Measurements from ENCODE around the gene MRPL19.
"Not testable (repeated sequence)": the region's sequence is repeated elsewhere in the genome, so short reads cannot be mapped to it uniquely, and the experiment has no call there.

The MRPL19 gene

DNA sequence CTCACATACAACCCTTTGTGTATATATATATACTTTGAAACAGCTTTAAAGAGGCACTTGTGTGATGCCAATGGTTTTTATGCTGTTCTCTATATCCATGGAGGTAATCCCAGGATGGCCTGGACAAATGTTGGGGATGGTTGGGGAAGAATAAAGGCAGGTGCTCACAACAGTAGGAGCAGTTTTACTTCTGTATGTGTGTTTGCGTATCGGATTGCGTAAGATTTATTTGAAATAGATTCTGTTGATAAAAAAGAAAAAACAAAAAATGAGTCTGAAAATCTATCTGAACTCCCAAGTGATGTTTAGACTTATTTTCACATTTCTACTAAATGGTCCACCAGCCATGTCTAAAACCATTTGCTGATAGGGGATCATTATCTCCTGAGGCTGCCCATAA, 29.3 kb downstream of the MRPL19 start:
- DNase-seq, result no peak

DNA sequence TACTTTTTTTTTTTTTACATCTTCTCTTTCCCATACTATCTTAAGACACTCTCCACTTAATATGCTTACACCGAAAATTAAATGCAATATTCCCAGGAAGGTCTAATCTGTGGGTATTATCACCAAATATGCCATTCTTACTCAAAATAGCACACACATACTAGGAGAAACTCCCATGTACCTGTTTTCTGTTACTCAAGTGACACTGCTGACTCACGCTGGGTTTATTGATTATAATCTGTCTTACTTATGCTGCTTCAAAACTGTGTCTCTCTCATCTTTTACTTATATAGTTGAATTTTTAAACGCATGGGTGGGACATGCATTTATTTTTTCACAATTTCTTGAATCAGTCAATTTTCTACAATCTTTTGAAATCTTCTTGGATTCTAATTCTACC, 29.9 kb downstream of the MRPL19 start:
- DNase-seq, result no peak

- DNase-seq, result no peak
Observed at GRCh38 chr2:75679556-75679955, 33.0 kb downstream of the MRPL19 start.

GRCh38 chr2:75680402-75680801, 33.8 kb downstream of the MRPL19 start:
- no peak for DNase-seq

DNA sequence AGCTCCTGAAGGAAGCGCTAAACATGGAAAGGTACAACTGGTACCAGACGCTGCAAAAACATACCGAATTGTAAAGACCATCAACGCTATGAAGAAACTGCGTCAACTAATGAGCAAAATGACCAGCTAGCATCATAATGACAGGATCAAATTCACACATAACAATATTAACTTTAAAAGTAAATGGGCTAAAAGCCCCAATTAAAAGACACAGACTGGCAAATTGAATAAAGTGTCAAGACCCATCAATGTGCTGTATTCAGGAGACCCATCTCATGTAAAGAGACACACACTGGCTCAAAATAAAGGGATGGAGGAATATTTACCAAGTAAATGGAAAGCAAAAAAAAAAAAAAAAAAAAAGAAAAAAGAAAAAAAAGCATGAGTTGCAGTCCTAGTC, 36.8 kb downstream of the MRPL19 start:
- DNase-seq, result not testable (repeated sequence)

GRCh38 chr2:75688196-75688595, 41.6 kb downstream of the MRPL19 start:
- DNase-seq, result no peak

- DNase-seq, result no peak
Observed at GRCh38 chr2:75698918-75699317, 52.3 kb downstream of the MRPL19 start.

GRCh38 chr2:75702593-75702992, 56.0 kb downstream of the MRPL19 start:
- no peak for DNase-seq

DNA sequence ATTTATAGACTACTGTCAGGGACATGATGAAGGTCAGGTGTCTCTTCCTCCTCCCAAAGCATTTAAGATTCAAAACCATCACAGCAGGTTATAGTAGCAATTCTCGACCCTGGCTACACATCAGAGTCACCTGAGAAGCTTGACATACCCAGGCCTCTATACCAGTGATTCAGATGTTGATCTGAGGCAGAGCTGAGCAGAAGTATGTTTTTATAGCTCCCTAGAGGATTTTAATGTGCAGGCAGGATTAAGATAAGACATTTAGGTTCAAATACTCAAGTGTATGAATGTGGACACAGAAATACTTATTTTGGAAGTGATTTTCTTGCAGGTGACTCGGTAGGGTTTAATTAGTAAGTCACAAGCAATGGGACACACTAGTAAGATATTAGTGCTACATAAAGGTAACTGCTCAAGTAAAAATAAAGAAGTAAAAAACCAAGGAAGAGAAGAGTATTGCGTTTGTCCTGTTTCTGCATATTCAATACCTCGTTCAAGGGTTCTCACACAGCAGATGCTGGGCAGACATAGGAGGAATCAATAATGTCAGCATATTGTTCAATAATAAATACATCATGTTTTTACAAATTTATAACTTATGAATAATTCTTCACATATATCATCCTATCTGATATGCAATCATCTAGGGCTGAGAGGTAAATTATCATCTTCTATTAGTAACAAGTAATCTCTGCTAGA, 57.2 kb downstream of the MRPL19 start:
- DNase-seq, result no peak

DNA sequence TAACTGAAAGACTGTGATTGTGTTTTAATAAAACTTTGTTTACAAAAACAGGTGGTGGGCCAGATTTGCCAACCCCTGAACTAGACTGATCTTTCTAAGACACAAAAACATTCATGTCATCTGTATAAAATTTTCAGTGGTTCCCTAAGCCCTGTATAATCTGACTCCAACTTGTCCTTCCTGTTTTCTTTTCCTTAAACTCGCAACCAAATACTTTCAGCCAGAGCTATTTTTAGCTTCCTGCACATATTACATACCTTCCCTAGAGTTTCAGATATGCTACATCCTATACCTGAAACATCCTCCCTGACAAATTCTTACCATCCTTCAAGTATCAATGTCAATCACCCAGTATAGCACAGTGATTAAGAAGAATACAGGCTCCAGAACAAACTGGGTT, 59.3 kb downstream of the MRPL19 start:
- DNase-seq, result no peak

DNA sequence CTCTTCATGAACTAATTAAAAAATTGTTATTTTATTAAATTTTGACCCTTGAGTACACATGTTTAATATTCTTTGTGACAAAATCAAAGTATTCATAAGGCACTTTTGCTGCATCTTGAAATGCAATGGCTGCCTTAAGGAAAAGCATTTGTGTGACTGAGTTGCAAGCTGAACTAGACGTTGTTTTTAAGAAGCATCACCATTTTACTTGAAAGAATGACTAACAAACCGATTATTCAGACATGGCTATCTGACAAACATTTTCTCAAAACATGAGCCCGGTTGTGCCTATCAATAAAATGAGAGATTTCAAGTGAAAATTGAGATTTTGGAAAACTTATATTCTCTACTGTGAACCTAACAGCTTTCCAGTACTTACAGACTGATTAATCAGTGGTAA, 61.3 kb downstream of the MRPL19 start:
- no peak for DNase-seq

GRCh38 chr2:75709297-75709696, 62.7 kb downstream of the MRPL19 start:
- no peak for DNase-seq

DNA sequence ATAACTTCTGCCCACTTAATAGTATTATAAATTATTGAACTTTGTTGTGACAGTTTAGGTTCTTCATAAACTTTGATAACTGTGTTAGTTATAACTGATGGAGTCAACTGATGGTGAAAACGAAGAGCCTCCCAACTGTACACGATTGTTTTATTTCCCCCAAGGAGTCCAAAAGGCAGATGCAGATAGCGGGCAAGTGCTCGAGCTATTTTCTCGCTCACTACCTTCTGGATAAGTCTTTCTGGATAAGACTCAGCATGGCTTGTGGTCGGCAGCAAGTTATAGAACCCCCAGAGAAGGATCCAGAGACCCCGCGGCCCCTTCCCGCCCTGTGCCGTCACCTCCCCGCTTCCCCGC, 63.6 kb downstream of the MRPL19 start:
- DNase-seq, result no peak

DNA sequence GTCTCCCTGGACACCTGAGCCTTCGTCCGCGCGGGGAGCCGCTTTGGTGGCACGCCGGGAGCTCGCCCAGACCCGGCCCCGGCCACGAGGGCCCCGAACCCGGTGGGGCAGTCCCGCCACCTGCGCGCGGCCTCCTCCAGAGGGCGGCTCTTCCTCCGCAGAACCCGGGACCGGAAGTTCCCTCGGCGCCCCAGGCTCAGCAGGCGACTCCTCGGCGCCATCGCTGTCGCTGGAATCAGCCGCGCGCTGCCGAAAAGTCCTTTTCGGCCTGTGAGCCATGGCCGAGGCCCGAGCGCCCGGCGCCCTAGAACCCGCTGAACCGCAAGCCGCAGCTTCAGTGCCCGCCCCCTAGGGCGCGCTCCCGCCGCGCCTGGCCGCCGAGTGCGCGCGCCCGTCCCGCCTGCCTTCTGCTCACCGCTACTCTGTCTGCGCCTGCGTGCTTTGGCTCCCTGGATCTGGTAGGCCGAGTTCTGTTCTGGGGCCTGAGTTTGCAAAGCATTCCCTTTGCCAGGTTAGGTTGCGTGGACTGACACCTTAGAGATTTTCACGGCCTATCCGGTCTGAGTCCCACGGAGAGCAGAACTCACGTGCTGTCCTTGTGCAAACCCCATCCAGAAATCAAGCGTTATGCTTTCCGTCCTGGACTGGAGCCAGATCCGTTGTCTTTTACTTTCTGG, 64.1 kb downstream of the MRPL19 start, which contains the start of gene GCFC2:
Gene GCFC2 (minus strand): TSS at position 339 of the 677 bp plus-strand sequence. CDS start 60 bp downstream, at position 279.
- peak; percentile 89 for DNase-seq

GRCh38 chr2:75711590-75711989, 65.0 kb downstream of the MRPL19 start:
- DNase-seq, result not testable (repeated sequence)

DNA sequence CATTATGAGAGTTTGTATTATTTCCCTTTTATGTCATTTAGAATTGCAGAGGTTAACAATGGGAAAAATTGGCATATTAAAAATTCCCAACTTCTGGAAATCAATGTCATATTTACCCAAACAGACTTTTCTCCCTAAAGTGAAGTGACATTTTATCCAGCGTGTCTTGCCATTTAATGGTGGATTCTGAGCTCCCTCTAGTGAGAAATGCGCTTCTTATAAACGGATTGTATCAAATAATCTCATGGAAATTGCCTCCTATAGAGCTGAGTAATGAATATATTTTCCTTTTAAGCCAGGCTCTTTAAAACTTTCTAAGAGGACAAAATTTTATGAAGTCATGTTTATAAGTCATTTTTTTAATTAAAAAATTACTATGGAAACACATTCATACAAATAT, 69.8 kb downstream of the MRPL19 start:
- no peak for DNase-seq

- no peak for DNase-seq
Observed at GRCh38 chr2:75719616-75720015, 73.0 kb downstream of the MRPL19 start.

- DNase-seq, result no peak
Observed at GRCh38 chr2:75720525-75720924, 73.9 kb downstream of the MRPL19 start.

GRCh38 chr2:75722687-75723086, 76.1 kb downstream of the MRPL19 start:
- no peak for DNase-seq

- DNase-seq, result no peak
Observed at GRCh38 chr2:75728614-75729419, 82.2 kb downstream of the MRPL19 start.

DNA sequence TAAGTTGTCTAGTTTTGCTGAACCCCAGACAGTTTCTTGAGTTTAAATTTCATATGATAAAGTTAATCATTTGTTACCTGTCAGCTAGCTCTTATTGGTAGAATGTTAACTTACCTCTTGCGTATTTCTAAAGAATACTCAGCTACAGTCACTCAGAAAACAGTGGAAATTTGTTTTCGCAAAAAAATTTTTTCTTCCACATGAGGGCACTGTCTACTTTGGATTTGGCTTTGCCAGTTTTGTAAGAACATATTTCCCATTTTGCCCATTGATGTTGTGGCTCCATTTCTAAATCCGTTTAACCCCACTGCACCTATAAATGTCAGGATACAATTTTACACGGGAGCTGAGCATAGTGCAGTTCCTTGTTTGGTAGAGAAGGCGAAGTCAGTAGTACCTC, 83.3 kb downstream of the MRPL19 start:
- DNase-seq, result no peak

DNA sequence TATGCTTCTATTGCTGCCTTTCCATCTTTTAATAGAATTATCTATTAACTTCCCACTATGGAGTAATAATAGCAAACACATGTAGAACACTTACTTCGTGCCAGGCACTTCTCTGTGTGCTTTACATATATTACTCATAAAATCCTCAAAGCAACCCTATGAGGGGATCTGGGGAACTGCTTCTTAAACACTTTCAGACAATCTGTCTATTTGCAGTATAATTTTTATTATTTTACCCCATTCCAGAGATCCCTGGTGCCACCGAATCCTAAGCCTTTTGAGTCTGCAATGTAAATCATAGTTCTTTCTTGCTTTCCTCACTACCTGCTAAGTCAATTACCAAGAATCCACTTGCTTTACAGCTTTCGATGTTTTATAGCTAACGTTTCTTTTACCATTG, 89.7 kb downstream of the MRPL19 start:
- DNase-seq, result no peak

DNA sequence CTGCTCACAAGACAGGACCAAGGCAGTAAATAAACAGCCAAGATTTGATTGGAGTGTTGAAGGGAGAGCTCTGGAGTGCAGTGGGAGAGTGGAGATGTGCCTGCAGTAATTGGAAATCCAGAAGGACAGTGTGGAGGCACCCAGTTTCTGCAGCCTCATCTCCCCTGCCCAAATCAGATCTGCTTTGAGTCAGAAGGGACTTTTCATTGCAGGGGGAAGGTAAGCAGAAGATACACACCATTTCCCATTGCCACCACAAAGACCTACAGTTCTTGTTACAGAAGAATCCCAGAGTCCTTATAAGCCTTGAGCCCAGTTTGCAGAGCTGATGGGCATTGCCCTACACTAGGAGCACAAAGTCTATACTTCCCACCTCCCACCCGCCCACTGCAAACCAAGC, 91.4 kb downstream of the MRPL19 start:
- DNase-seq, result no peak
